Stimulated activated naive B cell treated with anti-CD40 and anti-IgM and Interleukin-4, amounts not matched to agents 10 μg/mL and 1 μg/mL and 100 μg/mL, for 72 hours (primary cell): ENCODE measurements around the gene MYOZ3.

ENCODE experiments used
- ATAC-seq, 2 donors: fragments of 150-1000 bp; cut with Tn5 transposase; replicated peaks; 2 replicates each; pipeline ENCODE4 v1.10.0; 2021; ENCODE audit warnings: moderate library complexity in 1 of 2
- DNase-seq: peaks from one replicate; pipeline ENCODE4 v3.0.0; 2021
- H3K27ac Mint-ChIP-seq: one replicate; pipeline ENCODE4 v1.8.0; 2022; ENCODE audit warnings: mild to moderate bottlenecking, mixed read lengths
- H3K27me3 Mint-ChIP-seq, 2 donors: one replicate each; pipeline ENCODE4 v1.8.0; 2022; ENCODE audit warnings: mixed read lengths in 2 of 2
- H3K36me3 Mint-ChIP-seq, 2 donors: one replicate each; pipeline ENCODE4 v1.8.0; 2022; ENCODE audit warnings: mixed read lengths in 2 of 2, mild to moderate bottlenecking in 1 of 2
- H3K4me1 Mint-ChIP-seq, 2 donors: one replicate each; pipeline ENCODE4 v1.8.0; 2022; ENCODE audit warnings: mixed read lengths in 2 of 2, mild to moderate bottlenecking in 1 of 2
- H3K4me3 Mint-ChIP-seq, 2 donors: one replicate each; pipeline ENCODE4 v1.8.0; 2022; ENCODE audit warnings: mild to moderate bottlenecking in 2 of 2, mixed read lengths in 2 of 2, moderate library complexity in 1 of 2
- H3K9me3 Mint-ChIP-seq, 2 donors: one replicate each; pipeline ENCODE4 v1.8.0; 2022; ENCODE audit warnings: mixed read lengths in 2 of 2, mild to moderate bottlenecking in 1 of 2

Gene MYOZ3

DNA sequence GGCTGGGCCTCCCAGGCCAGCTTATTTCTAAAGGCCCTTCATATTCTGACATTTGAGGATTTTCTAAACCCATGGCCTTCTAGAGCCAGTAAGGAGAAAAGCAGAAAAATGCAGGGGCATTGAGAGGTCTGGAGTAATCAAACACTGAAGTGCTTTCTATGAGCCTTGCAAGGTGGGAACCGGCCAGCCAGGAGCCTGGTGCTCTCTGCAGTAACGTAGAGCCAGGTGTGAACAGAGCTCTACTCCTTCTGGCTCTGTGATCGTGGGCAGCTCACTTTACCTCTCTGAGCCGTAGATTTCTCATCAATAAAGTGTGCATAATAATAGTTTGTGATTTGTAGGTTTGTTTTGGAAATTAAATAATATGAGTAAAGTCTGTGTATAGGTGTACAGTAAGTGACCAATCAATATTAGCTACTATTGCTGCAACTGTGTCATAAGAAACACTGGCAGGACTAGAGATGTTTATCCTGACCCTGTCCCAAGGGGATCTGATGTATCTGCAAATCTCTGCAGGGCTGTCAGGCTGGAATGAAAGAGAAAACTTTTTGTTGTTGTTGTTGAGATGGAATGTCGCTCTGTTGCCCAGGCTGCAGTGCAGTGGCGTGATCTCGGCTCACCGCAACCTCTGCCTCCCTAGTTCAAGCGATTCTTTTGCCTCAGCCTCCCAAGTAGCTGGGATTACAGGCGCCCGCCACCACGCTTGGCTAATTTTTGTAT, 17.9 kb upstream of the MYOZ3 start:
- Mint-ChIP-seq H3K9me3 (no peaks in the 10 kb centered on the region), H3K4me1 (peaks cover 3% of the 10 kb centered on the region in 2 donors), H3K27me3 (no peaks in the 10 kb centered on the region), H3K4me3 (no peak overlapping the region), H3K36me3 (peaks cover 0 to 23% of the 10 kb centered on the region in 2 donors), H3K27ac (no peak overlapping the region)
- no peak for DNase-seq
- no peak for ATAC-seq

DNA sequence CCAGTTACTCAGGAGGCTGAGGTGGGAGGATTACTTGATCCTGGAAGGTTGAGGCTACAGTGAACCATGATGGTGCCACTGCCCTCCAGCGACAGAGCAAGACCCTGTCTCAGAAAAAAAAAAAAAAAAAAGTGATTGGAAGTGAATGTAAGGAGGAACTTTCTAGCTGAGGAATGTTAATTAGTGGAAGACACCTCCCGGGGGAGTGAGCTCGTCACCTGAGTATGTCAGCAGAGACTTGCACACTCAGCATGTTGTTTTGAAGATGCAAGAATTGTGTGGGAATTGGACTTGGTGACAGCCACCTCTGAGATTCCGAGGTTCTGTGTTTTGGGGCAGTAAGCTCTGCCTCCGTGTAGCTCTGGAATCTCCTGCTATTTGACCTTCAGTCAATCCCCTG, 17.0 kb upstream of the MYOZ3 start:
- DNase-seq (no peak), ATAC-seq (no peak)
- no peak overlapping the region for H3K4me3 Mint-ChIP-seq
- H3K9me3 Mint-ChIP-seq, result no peaks in the 10 kb centered on the region
- H3K36me3 Mint-ChIP-seq, result peaks cover 8 to 32% of the 10 kb centered on the region in 2 donors
- H3K27me3 Mint-ChIP-seq, result no peaks in the 10 kb centered on the region
- H3K27ac Mint-ChIP-seq, result peak overlapping the region; percentile 7
- H3K4me1 Mint-ChIP-seq, result peaks cover 0 to 1% of the 10 kb centered on the region in 2 donors

DNA sequence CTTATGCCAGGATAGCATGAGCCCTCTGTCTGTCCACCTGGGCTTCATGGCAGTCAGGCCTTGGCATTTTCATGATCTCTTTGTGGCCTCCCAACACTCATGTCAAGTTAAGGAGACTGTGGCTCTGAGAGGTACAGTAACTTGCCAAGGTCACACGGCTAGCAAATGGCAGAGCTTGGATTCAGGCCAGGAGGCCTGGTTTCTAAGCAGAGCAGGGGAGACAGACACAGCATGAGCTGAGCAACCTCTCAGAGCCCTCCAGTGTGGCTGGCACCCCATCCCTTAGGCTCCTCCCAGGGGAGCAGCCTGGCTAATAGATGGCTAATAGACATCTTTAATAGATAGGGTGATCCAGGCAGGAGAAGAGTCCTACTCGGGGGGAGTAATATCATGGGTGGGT, 16.5 kb upstream of the MYOZ3 start:
- no peak overlapping the region for H3K4me3 Mint-ChIP-seq
- no peaks in the 10 kb centered on the region for H3K9me3 Mint-ChIP-seq
- H3K27me3 Mint-ChIP-seq, result no peaks in the 10 kb centered on the region
- peaks cover 10 to 35% of the 10 kb centered on the region in 2 donors for H3K36me3 Mint-ChIP-seq
- DNase-seq (no peak), ATAC-seq (no peak)
- H3K27ac Mint-ChIP-seq, result peak overlapping the region; percentile 7
- peaks cover 0 to 1% of the 10 kb centered on the region in 2 donors for H3K4me1 Mint-ChIP-seq

DNA sequence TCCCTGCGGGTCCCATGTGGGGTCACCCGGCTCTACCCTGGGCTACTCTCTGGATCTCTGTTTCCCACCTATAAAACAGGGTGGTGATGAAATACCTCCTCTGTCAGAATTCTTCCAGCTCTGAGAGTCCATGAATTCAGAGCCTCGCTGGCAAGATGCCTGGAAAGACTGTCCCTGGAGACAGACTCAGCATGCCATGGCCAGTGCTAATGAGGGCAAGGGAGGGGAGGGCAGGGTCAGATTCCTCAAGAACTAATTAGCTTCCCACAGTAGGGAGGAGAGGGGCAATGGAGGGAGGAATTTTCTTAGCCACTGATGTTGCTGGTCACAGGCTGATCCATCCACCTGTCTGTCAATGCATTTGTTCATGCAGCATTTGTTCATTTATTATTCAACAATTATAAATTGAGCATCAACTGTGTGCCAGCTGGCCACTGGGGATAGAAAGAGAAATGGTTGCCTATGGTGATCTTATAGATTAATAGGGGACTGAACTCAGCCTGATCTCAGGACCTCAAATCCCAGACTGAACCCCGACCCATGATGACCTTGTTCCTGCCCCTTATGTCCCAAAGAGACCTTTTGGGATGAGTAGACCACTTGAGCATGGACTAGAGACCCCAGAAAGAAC, 15.9 kb upstream of the MYOZ3 start:
- H3K4me3 Mint-ChIP-seq, result no peak overlapping the region
- DNase-seq (no peak), ATAC-seq (no peak)
- peaks cover 15 to 39% of the 10 kb centered on the region in 2 donors for H3K36me3 Mint-ChIP-seq
- H3K27me3 Mint-ChIP-seq, result no peaks in the 10 kb centered on the region
- peaks cover 0 to 1% of the 10 kb centered on the region in 2 donors for H3K4me1 Mint-ChIP-seq
- H3K9me3 Mint-ChIP-seq, result no peaks in the 10 kb centered on the region
- H3K27ac Mint-ChIP-seq, result no peak overlapping the region

DNA sequence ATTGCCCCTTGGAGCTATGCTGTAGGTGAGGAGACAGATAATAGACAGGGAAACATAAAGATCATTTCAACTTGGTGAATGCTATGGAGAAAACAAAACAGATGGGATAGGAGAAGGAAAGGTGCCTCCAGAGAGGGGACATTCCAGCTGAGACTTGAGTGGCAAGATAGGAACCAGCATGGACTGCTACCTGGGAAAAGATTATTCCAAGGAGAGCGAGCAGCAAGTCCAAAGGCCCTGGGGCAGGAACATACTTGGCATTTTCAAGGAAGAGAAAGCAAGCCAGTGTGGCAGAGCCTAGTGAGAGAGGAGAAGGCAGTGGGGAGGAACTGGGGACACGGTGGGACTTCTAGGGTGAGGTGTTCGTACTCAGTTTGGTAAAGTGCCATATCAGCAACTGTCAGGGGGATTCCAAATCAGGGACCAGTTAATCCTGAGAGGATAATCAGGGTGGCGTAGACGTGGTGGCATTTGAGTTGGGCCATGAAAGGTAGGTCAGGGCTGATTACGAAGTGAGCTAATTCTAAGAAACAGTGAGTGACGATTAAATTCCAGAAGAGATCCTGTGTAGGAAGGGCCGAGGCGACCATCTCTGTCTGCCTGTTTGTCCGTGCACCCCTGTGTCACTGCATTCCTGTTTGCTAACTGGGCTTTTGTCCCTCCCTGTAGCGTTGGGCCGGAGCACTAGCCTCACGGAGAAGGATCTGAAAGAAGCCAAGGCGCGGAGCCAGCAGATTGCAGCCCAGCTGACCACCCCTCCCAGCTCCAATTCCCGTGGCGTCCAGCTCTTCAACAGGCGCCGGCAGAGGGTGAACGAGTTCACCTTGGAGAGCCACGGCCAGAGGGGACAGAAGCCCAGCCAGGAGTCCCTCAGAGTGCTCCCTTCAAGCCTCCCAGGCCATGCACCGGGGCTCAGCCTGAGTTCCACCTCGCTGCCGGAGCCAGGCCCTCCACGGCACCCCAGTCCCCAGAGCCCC, 13.5 kb upstream of the MYOZ3 start:
- Mint-ChIP-seq H3K27ac (no peak overlapping the region), H3K36me3 (peaks cover 16 to 33% of the 10 kb centered on the region in 2 donors), H3K4me3 (no peak overlapping the region), H3K9me3 (no peaks in the 10 kb centered on the region), H3K4me1 (peaks cover 0 to 7% of the 10 kb centered on the region in 2 donors), H3K27me3 (no peaks in the 10 kb centered on the region)
- DNase-seq, result no peak
- no peak for ATAC-seq

DNA sequence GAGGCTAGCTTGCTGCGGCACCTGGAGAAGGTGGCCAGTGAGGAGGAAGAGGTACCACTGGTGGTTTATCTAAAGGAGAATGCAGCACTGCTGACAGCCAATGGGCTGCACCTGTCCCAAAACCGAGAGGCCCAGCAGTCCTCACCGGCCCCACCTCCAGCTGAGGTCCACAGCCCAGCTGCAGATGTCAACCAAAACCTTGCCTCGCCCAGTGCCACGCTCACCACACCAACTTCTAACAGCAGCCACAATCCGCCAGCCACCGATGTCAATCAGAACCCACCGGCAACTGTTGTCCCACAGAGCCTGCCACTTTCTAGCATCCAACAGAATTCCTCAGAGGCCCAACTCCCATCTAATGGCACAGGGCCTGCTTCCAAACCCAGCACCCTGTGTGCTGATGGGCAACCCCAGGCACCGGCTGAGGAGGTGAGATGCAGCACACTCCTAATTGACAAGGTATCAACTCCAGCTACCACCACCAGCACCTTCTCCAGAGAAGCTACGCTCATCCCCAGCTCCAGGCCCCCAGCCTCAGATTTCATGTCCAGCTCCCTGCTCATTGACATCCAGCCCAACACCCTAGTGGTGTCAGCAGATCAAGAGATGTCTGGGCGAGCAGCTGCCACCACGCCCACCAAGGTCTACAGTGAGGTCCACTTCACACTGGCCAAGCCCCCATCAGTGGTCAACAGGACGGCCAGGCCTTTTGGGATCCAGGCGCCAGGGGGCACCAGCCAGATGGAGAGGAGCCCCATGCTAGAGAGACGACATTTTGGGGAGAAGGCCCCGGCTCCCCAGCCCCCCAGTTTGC, 12.6 kb upstream of the MYOZ3 start:
- peaks cover 16 to 33% of the 10 kb centered on the region in 2 donors for H3K36me3 Mint-ChIP-seq
- no peak overlapping the region for H3K27ac Mint-ChIP-seq
- no peaks in the 10 kb centered on the region for H3K27me3 Mint-ChIP-seq
- DNase-seq (no peak), ATAC-seq (no peak)
- no peaks in the 10 kb centered on the region for H3K9me3 Mint-ChIP-seq
- no peak overlapping the region for H3K4me3 Mint-ChIP-seq
- peaks cover 0 to 7% of the 10 kb centered on the region in 2 donors for H3K4me1 Mint-ChIP-seq

DNA sequence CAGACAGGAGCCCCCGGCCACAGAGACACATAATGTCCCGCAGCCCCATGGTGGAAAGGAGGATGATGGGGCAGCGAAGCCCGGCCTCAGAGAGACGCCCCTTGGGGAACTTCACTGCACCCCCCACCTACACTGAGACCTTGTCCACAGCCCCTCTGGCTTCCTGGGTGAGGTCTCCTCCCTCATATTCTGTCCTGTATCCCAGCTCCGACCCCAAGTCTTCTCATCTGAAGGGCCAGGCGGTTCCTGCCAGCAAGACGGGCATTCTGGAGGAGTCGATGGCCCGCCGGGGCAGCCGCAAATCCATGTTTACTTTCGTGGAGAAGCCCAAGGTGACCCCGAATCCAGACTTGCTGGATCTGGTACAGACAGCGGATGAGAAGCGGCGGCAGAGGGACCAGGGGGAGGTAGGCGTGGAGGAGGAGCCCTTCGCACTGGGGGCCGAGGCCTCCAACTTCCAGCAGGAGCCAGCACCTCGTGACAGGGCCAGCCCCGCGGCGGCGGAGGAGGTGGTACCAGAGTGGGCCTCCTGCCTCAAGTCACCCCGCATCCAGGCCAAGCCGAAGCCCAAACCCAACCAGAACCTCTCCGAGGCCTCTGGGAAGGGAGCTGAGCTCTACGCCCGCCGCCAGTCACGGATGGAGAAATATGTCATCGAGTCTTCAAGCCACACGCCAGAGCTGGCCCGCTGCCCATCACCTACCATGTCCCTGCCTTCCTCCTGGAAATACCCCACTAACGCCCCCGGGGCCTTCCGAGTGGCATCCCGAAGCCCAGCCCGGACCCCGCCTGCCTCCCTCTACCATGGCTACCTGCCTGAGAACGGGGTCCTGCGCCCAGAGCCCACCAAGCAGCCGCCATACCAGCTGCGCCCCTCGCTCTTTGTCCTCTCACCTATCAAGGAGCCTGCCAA, 11.7 kb upstream of the MYOZ3 start:
- Mint-ChIP-seq H3K27ac (no peak overlapping the region), H3K4me1 (peaks cover 0 to 10% of the 10 kb centered on the region in 2 donors), H3K9me3 (no peaks in the 10 kb centered on the region), H3K36me3 (peaks cover 16 to 33% of the 10 kb centered on the region in 2 donors), H3K27me3 (no peaks in the 10 kb centered on the region), H3K4me3 (no peak overlapping the region)
- DNase-seq (no peak), ATAC-seq (no peak)

DNA sequence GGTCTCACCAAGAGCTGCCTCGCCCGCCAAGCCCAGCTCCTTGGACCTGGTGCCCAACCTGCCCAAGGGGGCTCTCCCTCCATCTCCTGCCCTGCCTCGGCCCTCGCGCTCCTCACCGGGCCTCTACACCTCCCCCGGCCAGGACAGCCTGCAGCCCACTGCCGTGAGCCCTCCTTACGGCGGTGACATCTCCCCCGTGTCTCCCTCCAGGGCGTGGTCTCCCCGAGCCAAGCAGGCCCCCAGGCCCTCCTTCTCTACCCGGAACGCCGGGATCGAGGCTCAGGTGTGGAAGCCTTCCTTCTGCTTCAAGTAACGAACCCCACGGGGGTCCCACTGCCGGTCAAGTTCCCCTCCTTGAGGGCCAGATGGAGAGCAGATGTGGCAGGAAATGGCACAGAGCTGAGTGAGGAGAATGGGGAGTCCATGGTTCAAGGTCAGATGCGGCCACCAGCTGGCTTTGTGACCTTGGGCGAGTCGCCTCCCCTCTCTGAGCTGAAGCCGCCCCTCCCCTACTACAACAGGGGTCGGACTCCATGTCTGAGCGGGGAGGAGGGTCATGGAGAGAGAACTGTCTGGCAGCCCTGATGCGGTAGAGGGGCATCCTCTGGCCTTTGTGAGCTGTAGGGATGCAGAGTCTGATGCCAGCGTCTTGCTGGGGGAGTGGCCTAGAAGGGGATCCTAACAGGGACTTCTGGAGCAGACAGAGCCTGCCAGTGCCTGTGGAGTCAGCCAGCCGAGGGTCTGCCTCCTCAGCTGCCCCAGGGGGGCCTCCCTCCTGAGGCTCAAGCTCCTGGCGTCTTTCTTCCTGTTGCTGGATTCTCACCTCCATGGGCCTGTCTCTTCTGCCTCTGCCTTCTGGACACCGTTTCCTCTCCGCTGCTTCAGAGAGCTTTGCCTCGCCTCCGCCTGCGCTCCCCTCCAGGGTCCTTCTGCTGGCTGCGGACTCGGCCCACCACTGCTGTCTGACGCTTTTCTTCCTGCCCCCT, 10.7 kb upstream of the MYOZ3 start:
- no peaks in the 10 kb centered on the region for H3K9me3 Mint-ChIP-seq
- no peaks in the 10 kb centered on the region for H3K27me3 Mint-ChIP-seq
- peaks cover 0 to 8% of the 10 kb centered on the region in 2 donors for H3K4me1 Mint-ChIP-seq
- H3K27ac Mint-ChIP-seq, result no peak overlapping the region
- DNase-seq (no peak), ATAC-seq (no peak)
- no peak overlapping the region for H3K4me3 Mint-ChIP-seq
- peaks cover 16 to 33% of the 10 kb centered on the region in 2 donors for H3K36me3 Mint-ChIP-seq

DNA sequence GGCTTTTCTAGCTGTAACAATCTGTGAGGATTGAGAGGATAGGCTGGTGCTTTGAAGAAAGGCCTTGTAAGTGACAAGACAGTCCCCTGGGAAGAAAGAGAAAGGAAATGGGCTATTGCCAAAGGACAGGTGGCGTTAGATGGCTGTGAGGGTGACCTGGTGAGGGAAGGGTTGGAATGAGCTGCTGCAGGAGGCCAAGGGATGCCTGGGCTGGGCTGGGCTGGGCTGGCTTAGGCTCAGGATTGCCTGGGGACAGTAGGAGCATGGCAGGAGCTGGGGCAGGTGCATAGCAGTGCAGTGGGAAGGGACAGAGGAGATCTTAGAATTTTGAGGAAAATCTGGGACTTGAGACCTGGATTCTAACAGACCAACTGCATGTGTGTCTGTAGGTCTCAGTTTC, 9.7 kb upstream of the MYOZ3 start:
- ATAC-seq (no peak), DNase-seq (no peak)
- H3K4me1 Mint-ChIP-seq, result peaks cover 0 to 11% of the 10 kb centered on the region in 2 donors
- H3K27ac Mint-ChIP-seq, result no peak overlapping the region
- peaks cover 16 to 33% of the 10 kb centered on the region in 2 donors for H3K36me3 Mint-ChIP-seq
- H3K27me3 Mint-ChIP-seq, result no peaks in the 10 kb centered on the region
- no peak overlapping the region for H3K4me3 Mint-ChIP-seq
- H3K9me3 Mint-ChIP-seq, result no peaks in the 10 kb centered on the region

DNA sequence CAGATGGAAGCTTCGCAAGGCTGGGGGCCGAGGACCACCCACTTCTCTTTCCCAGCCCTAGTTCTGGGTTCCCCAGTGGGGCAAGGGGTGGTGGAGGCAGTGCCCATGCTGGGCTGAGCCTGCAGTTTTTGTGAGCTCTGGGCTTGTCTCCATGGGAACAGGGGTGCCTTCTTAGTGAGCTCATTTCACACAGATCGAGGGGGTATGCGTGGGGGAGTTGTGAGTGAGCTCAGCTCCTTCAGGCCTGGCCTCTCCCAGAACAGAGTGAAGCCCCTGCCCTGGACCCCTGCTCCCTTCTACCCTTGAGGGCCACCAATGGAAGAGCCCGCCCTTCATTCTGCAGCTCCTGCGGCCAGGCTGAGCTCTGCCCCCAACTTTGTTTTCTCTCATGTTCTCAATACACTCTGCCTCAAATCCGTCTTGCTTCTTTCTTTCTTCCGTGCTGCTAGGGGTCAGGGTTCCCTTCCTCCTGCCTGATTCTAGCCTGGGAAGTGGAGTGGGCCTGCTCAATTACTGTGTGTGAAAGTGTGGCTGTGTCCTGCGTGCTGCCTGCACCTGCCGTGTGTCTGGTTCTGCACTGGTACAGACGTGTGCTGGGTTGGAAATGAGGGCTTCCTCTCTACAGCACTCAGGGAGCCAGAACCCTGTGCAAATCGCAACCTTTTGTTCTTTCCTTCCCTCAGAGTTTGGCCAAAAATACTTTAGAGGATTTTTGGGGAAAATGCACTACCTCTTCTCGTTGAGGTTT, 9.0 kb upstream of the MYOZ3 start:
- no peak for ATAC-seq
- peaks cover 16 to 32% of the 10 kb centered on the region in 2 donors for H3K36me3 Mint-ChIP-seq
- peak overlapping the region; percentile 11 for H3K27ac Mint-ChIP-seq
- DNase-seq, result no peak
- H3K27me3 Mint-ChIP-seq, result no peaks in the 10 kb centered on the region
- H3K4me1 Mint-ChIP-seq, result peaks cover 6 to 13% of the 10 kb centered on the region in 2 donors
- no peak overlapping the region for H3K4me3 Mint-ChIP-seq
- H3K9me3 Mint-ChIP-seq, result no peaks in the 10 kb centered on the region

DNA sequence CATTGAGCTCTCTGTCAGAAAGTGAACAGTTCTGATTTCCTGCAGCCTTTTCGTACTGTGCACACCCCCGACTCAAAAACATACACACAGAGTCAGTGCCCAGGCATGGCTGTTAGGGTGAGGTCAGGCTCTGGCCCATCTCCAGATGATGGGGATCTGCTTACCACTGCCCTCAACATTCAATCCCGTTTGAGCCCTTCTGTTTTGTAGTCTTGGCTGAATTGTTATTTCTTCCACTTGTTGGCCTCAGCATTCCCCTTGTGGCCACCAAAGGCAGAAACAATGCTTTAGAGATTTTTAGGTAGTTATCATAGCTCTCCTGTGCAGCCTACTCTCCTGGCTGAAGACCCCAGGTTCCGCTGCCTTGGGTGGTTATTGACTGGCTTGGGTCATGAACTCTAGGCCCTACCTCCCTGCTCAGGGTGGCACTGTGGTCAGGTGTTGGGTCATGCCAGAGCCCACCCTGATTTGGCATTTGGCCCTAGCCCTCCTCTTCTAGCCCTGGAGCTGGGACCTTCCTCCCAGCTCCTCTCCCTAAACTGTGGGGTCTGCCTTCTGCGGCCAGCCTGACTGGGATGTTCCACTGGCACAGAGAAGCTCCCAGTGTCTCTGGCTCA, 7.8 kb upstream of the MYOZ3 start:
- ATAC-seq, result no peak

More for the DNA sequence above, 7.8 kb upstream of the MYOZ3 start:
- Mint-ChIP-seq H3K27me3 (peaks cover 0 to under 1% of the 10 kb centered on the region in 2 donors), H3K27ac (peak overlapping the region; percentile 33), H3K4me1 (peaks cover 6 to 15% of the 10 kb centered on the region in 2 donors), H3K36me3 (peaks cover 16 to 23% of the 10 kb centered on the region in 2 donors), H3K4me3 (no peak overlapping the region), H3K9me3 (no peaks in the 10 kb centered on the region)
- no peak for DNase-seq
